Head of caudate nucleus (tissue), 42 donors: ENCODE data around the gene KIF26A.

Source experiments
- DNase-seq, 42 donors: peaks; one replicate each; pipeline versions ENCODE4 v3.0.0 to v3.0.0-alpha.2; 2020 to 2021; ENCODE audit warnings: mixed read lengths in 7 of 42
- intact Hi-C: fragments of 100-400 bp; cut with DNase I; formaldehyde crosslinking; loops from one replicate; pipeline ENCODE4 v1.15.0; 2022

The KIF26A gene

GRCh38 chr14:104180561-104181165 is 42.3 kb downstream of the KIF26A start:
- intact Hi-C loops, result no loop called here
- DNase-seq, result no peak

DNA sequence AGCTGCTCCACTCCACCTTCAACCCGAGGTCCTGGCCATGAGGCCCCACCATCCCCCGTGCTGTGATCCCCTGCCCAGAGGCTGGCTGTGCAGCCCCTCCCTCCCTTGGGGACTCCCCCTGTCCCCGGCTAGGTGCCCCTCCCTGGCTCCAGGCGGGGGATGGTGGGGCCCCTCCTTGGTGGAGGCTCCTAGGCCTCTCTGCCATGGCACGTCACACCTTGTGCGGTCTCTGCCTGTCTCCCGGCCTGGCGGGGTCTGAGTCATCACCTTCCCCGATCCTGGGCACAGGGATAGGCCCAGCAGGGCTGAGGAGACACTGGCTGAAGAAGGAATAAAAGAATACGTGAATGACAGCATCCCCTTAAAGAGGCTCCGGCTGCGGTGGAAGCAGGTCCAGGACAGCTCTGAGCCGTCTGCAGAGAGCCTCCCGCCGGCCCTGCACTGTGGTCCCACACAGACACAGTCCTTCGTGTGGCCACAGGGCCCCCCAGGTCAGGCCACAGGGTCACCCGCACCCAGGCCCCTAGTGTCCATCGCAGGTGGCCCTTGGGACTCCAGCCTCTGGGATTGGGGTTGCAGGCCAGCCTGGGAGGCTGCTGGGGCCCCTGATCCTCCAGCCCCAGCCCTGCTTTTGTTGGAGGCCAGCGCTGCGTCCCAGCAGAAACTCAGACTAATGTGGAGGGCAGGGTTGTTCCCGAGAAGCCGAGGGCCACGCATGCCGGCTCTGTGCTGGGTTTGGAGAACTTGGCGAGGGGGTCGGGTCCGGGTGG is 43.6 kb downstream of the KIF26A start:
- no peak for DNase-seq
- intact Hi-C loops, result no loop called here

- intact Hi-C loops, result no loop called here
- DNase-seq, result no peak
These were observed 44.6 kb downstream of the KIF26A start for GRCh38 chr14:104182857-104183425.

- intact Hi-C loops, result no loop called here
- DNase-seq, result no peak
These were observed 45.4 kb downstream of the KIF26A start for GRCh38 chr14:104183796-104184195.

DNA sequence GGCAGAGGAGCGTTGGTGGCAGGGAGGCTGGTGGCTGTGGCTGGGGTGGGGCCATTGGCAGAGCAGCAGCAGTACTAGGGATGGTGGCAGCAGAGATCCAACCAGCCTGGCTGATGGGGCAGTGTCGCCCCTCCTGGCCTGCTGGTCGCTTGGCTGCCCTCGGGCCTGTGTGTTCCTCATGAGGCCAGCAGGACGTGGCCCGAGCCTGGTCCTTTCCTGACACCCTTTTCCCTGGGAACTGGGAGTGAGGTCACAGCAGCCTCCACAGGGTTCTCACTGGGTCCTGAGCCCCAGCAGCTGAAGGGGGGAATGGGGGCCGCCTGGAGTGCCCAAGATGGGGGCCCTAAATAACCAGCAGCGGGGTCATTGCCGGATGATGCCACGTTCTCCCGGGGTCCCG is 46.1 kb downstream of the KIF26A start:
- intact Hi-C loops, result no loop called here
- no peak for DNase-seq

- no peak for DNase-seq
- intact Hi-C loops, result no loop called here
These were observed 46.6 kb downstream of the KIF26A start for GRCh38 chr14:104184911-104185499.

DNA sequence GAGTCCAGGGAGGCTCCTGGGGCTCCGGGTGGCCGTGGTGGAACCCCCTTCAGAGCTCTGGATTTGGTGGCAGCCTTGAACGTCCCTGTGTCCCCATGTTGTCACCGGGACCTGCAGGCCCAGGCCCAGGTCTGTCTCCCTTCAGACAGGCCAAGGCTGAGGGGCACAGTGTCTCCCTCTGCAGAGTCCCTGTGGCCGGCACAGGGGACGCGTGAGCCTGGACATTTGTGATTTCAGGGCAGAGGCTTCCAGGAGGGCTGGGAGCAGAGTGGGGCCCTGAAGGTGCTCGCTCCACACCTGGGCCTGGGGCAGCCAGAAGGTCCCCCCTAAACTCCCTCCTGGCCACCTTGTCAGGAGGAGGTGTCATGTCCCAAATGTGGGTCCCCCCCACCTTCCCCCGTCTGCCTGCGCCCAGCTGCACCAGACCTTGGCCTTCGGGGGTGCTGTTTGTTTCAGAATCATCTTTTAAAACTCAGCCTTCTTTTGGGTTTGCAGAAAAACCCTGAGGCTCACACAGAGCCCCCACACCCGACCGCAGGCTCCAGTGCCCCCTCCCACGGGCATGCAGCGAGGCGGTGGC is 47.6 kb downstream of the KIF26A start:
- DNase-seq, result no peak
- intact Hi-C loops, result no loop called here

DNA sequence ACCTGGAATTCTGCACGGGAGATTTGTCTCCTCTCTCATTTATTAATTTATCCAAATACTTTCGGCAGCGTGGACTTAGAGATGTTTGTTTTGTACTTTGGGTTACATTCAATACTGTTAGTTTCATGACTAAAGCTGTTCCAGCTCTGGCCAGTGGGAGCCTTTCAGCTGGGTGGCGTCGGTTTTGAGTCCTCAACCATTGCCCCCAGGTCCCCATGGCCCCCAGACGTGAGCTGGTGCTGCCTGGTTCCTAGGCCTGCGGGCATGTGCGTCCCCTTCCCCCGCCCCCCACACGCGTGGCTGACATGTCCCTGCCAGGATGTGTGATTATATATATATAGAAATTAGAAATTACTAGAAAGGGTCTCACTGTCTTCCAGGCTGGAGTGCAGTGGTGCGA is 48.2 kb downstream of the KIF26A start:
- DNase-seq, result no peak
- intact Hi-C loops, result no loop called here

- peak in 2 of 42 donors; percentile 28 to 31 for DNase-seq
- intact Hi-C loops, result no loop called here
These were observed 48.9 kb downstream of the KIF26A start for GRCh38 chr14:104187121-104187889.

- intact Hi-C loops, result no loop called here
- no peak for DNase-seq
These were observed 49.7 kb downstream of the KIF26A start for GRCh38 chr14:104187931-104188726.

GRCh38 chr14:104188727-104189400 is 50.5 kb downstream of the KIF26A start:
- DNase-seq, result no peak
- intact Hi-C loops, result no loop called here

GRCh38 chr14:104189629-104190335 is 51.4 kb downstream of the KIF26A start:
- intact Hi-C loops, result no loop called here
- no peak for DNase-seq

DNA sequence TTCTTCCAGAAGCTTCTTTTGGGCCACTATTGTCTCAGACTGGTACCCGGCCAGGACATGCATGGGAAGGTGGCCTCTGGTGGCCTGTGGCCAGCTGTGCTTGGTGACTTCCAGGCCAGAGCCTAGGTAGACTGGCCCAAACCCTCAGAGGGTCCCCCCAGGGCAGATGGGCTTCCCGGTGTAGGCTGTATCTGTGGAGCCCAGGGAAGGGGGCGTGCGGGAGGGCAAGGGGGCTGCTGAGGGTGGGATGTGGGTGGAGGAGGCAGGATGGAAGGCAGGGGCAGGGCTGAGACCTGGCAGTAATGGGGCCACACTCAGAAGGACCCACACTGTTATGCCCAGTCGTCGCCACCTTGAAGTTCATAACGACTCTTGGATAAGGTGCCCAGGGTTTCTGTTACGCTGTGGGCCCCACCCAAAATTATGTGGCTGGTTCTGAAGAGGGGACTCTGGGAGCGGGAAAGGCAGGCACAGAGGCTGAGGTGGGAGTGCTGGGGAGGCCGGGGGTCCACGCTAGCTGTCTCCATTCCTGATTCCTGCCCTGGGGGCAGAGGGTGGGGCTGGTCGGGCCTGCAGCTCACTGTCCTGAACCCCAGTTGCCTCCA is 52.1 kb downstream of the KIF26A start:
- DNase-seq, result no peak
- intact Hi-C loops, result no loop called here

DNA sequence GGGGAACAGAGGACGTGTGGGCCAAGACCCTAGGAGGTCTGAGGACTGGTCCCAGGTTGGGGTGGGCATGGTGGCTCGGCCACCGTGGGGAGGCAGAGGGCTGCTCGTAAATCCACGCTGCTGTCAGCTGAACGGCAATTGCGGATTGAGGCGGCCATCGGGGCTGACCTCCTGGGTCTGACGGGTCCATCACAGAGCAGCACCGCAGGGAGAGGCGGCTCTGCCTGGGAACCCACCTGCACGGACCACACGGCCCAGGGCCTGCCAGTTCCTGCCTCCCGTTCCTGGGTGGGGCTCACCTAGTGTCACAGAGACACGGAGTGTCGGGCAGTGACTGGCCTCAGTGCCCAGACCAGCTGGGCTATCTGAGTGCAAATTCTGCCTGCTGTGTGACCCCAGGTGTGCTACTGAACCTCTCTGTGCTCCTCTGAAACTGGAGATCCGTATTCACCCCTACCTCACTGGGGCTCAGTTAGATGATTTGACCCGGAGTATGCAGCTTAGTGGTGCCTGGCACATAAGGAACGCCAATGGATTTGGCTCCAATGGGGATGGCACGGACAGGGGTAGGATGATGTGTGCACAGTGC is 53.1 kb downstream of the KIF26A start:
- intact Hi-C loops, result no loop called here
- DNase-seq, result no peak

GRCh38 chr14:104192146-104192882 is 53.9 kb downstream of the KIF26A start:
- DNase-seq, result no peak
- intact Hi-C loops, result no loop called here

DNA sequence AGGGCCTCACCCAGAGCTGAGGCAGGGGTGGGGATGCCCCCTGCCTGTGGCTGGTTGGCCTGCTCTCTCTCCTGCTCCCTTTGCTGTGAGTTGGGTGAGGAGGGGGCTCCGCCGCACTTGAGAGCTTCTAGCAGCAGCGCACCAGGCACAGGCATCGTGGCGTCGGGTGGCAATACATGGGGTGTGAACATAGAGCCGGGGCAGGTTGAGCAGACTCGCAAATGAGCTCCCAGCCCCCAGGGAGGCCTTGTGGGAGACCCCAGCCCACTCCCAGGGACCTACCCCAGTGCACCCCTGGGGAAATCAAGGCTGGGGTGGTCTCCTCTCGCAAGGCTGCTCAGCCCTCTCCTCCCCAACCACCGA is 54.5 kb downstream of the KIF26A start:
- intact Hi-C loops, result no loop called here
- DNase-seq, result no peak
